OCI-LY7 (cell line): ENCODE results near the gene GSG1L2. TPM values are rescaled to one million over a fixed set of nuclear protein-coding genes. Genes with fewer than 3 reads are reported as not detected.

Experiments used
- BruUV-seq: library from RNA; stranded (reverse); fragments of 400-500 nt; replicated peaks from 2 replicates; lab custom pipeline; 2021; lab: Mats Ljungman, UMichigan
- CTCF ChIA-PET: fragments of 300-600 bp; sonication (Branson Sonifier 250); formaldehyde crosslinking; loops from one replicate; lab custom pipeline; 2022; ENCODE audit warnings: antibody characterized with exemption; ENCODE audit not compliant: unreplicated experiment; lab: Charles Lee
- POLR2A ChIA-PET: fragments of 300-600 bp; sonication (Branson Sonifier 250); formaldehyde crosslinking; loops from one replicate; lab custom pipeline; 2022; ENCODE audit warnings: antibody characterized with exemption; lab: Charles Lee
- DNase-seq: peaks from one replicate; pipeline ENCODE4 v3.0.0-alpha.2; 2015; ENCODE audit warnings: low spot score
- H2AFZ ChIP-seq: fragments of 200-600 bp; sonication (generic), shearing (Covaris generic); 2 replicates; pipeline ENCODE4 v1.6.1; 2014; ENCODE audit warnings: mild to moderate bottlenecking, antibody characterized with exemption, low read length, moderate library complexity
- H3K27ac ChIP-seq: fragments of 200-600 bp; sonication (generic); 2 replicates; pipeline ENCODE4 v1.5.1; 2014; ENCODE audit warnings: mixed run types, low read depth, mild to moderate bottlenecking, moderate library complexity, low read length, inconsistent platforms; ENCODE audit not compliant: poor library complexity, severe bottlenecking
- H3K36me3 ChIP-seq: fragments of 200-600 bp; sonication (generic); 2 replicates; pipeline ENCODE4 v1.6.1; 2014; ENCODE audit warnings: mild to moderate bottlenecking, antibody characterized with exemption, low read length, moderate library complexity, mixed read lengths; ENCODE audit not compliant: insufficient read depth
- H3K4me1 ChIP-seq: fragments of 200-600 bp; sonication (generic); 2 replicates; pipeline ENCODE4 v1.5.1; 2014; ENCODE audit warnings: mild to moderate bottlenecking, low read length; ENCODE audit not compliant: insufficient read depth, poor library complexity, severe bottlenecking
- H3K4me2 ChIP-seq: fragments of 200-600 bp; sonication (generic); 2 replicates; pipeline ENCODE4 v1.6.1; 2014; ENCODE audit warnings: mild to moderate bottlenecking, low read length
- H3K4me3 ChIP-seq: fragments of 200-600 bp; sonication (generic); 2 replicates; pipeline ENCODE4 v1.5.1; 2014; ENCODE audit warnings: mild to moderate bottlenecking, low read depth, low read length; ENCODE audit not compliant: poor library complexity, severe bottlenecking
- H3K79me2 ChIP-seq: fragments of 200-600 bp; sonication (generic); 2 replicates; pipeline ENCODE4 v1.6.1; 2016; ENCODE audit warnings: low read depth, mild to moderate bottlenecking, low read length, moderate library complexity, mixed read lengths; ENCODE audit not compliant: insufficient read depth
- H3K9me2 ChIP-seq: fragments of 200-600 bp; sonication (generic); 2 replicates; pipeline ENCODE4 v1.6.1; 2016; ENCODE audit warnings: mild to moderate bottlenecking, low read length, mixed read lengths; ENCODE audit not compliant: insufficient read depth
- H3K9me3 ChIP-seq: fragments of 200-600 bp; sonication (generic); 2 replicates; pipeline ENCODE4 v1.6.1; 2014; ENCODE audit warnings: mild to moderate bottlenecking, mixed run types, low read length, mixed read lengths
- H4K20me1 ChIP-seq: fragments of 200-600 bp; sonication (generic); 2 replicates; pipeline ENCODE4 v1.6.1; 2014; ENCODE audit warnings: mild to moderate bottlenecking, antibody characterized with exemption, low read length, moderate library complexity, mixed read lengths; ENCODE audit not compliant: insufficient read depth
- EZH2phosphoT487 ChIP-seq: fragments of 200-600 bp; sonication (generic); IDR thresholded peaks from 2 replicates; pipeline ENCODE4 v1.6.1; 2018; ENCODE audit warnings: low read depth, borderline replicate concordance, mild to moderate bottlenecking, mixed run types, antibody characterized with exemption, low read length, moderate library complexity, mixed read lengths
- intact Hi-C: fragments of 100-400 bp; cut with micrococcal nuclease; formaldehyde crosslinking; loops from one replicate; pipeline ENCODE4 v1.10.0; 2022; ENCODE audit not compliant: unreplicated experiment
- total RNA-seq, 2 experiments: library from RNA; depleted of rRNA in 1 of 2; stranded (reverse); fragments of >200 nt in 1 of 2; shearing (Covaris generic) in 1 of 2; gene quantifications; 2 replicates each; pipeline ENCODE4 v1.2.3, GENCODE V29; 2014 to 2022
- TF ChIP-seq, protein P1 (sequence below): fragments of 200-600 bp; sonication (generic); conservative IDR thresholded peaks from 2 replicates; pipeline ENCODE4 v1.5.1; 2014; ENCODE audit warnings: mild to moderate bottlenecking, antibody characterized with exemption, low read length, moderate library complexity, mixed read lengths

GSG1L2 gene
- total RNA-seq, 2 experiments from 2014 or later: not detected

GRCh38 chr17:9839433-9839832 lies 17.6 kb upstream of the GSG1L2 start:
- no peaks in the 10 kb centered on the region for H3K36me3 ChIP-seq
- H4K20me1 ChIP-seq: no peaks in the 10 kb centered on the region
- no TSS peak for BruUV-seq
- no peaks in the 10 kb centered on the region for H3K9me3 ChIP-seq
- H2AFZ ChIP-seq: no peak overlapping the region
- H3K4me3 ChIP-seq: no peak overlapping the region
- POLR2A ChIA-PET: no interaction called here
- intact Hi-C loops: no loop called here
- H3K9me2 ChIP-seq: no peaks in the 10 kb centered on the region
- TF ChIP-seq EZH2phosphoT487: no peak
- TF ChIP-seq, protein P1, sequence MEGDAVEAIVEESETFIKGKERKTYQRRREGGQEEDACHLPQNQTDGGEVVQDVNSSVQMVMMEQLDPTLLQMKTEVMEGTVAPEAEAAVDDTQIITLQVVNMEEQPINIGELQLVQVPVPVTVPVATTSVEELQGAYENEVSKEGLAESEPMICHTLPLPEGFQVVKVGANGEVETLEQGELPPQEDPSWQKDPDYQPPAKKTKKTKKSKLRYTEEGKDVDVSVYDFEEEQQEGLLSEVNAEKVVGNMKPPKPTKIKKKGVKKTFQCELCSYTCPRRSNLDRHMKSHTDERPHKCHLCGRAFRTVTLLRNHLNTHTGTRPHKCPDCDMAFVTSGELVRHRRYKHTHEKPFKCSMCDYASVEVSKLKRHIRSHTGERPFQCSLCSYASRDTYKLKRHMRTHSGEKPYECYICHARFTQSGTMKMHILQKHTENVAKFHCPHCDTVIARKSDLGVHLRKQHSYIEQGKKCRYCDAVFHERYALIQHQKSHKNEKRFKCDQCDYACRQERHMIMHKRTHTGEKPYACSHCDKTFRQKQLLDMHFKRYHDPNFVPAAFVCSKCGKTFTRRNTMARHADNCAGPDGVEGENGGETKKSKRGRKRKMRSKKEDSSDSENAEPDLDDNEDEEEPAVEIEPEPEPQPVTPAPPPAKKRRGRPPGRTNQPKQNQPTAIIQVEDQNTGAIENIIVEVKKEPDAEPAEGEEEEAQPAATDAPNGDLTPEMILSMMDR: no peak
- CTCF ChIA-PET: no interaction called here
- DNase-seq: no peak
- no peaks in the 10 kb centered on the region for H3K4me1 ChIP-seq
- no peaks in the 10 kb centered on the region for H3K79me2 ChIP-seq
- no peak overlapping the region for H3K27ac ChIP-seq
- H3K4me2 ChIP-seq: no peak overlapping the region

- Histone ChIP-seq H4K20me1 (no peaks in the 10 kb centered on the region), H2AFZ (no peak overlapping the region), H3K27ac (no peak overlapping the region), H3K9me3 (no peaks in the 10 kb centered on the region), H3K4me2 (no peak overlapping the region), H3K4me1 (no peaks in the 10 kb centered on the region), H3K9me2 (no peaks in the 10 kb centered on the region), H3K36me3 (no peaks in the 10 kb centered on the region), H3K79me2 (no peaks in the 10 kb centered on the region), H3K4me3 (no peak overlapping the region)
- BruUV-seq: no TSS peak
- no peak for DNase-seq
- intact Hi-C loops: no loop called here
- TF ChIP-seq, protein P1: no peak
- TF ChIP-seq EZH2phosphoT487: no peak
- ChIA-PET CTCF (no interaction called here), POLR2A (no interaction called here)
Observed at GRCh38 chr17:9837551-9838471, 15.9 kb upstream of the GSG1L2 start.

DNA sequence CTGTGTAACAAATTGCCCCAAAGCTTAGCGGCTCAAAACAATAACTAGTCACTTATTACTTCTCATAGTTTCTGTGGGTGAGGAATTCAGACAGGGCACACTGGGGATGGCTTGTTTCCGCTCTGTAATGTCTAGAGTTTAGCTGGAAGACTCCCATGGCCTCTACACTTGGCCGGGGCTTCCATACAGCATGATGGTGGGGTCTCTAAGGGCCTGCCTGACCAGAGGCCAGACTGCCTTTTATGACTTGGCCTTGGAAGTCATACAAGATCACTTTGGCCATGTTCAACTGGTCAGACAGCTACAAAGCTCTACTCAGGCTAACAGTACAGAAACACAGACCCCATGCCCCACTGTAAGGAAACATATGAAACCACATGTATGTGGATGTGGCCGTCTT lies 12.0 kb upstream of the GSG1L2 start:
- H3K27ac ChIP-seq: no peak overlapping the region
- H3K9me3 ChIP-seq: no peaks in the 10 kb centered on the region
- BruUV-seq: no TSS peak
- no peak for DNase-seq
- H4K20me1 ChIP-seq: no peaks in the 10 kb centered on the region
- no peak overlapping the region for H3K4me3 ChIP-seq
- POLR2A ChIA-PET: no interaction called here
- intact Hi-C loops: no loop called here
- H3K79me2 ChIP-seq: no peaks in the 10 kb centered on the region
- no peaks in the 10 kb centered on the region for H3K36me3 ChIP-seq
- H3K4me1 ChIP-seq: no peaks in the 10 kb centered on the region
- no peaks in the 10 kb centered on the region for H3K9me2 ChIP-seq
- no peak overlapping the region for H3K4me2 ChIP-seq
- TF ChIP-seq, protein P1: no peak
- TF ChIP-seq EZH2phosphoT487: no peak
- CTCF ChIA-PET: no interaction called here
- no peak overlapping the region for H2AFZ ChIP-seq
